ENCODE results near the gene HNRNPA2B1.
"Not testable (repeated sequence)": the region's sequence is repeated elsewhere in the genome, so short reads cannot be mapped to it uniquely, and the experiment has no call there.

Gene HNRNPA2B1

GRCh38 chr7:26195867-26196657 is 4.5 kb downstream of the HNRNPA2B1 start:
- peaks cover 54% of the 10 kb centered on the region for H3K36me3 ChIP-seq (replicated peaks; ENCODE audit: insufficient read depth, low read length)

GRCh38 chr7:26195182-26195581 is 5.4 kb downstream of the HNRNPA2B1 start:
- Histone ChIP-seq H3K36me3 (replicated peaks; ENCODE audit: insufficient read depth, low read length) (peaks cover 62% of the 10 kb centered on the region), H3K9me3 (replicated peaks; ENCODE audit: insufficient read depth, low read length) (no peaks in the 10 kb centered on the region), H2AFZ (ENCODE audit: low read length) (no peak overlapping the region), H3K9ac (ENCODE audit: low read length) (no peak overlapping the region), H3K79me2 (ENCODE audit: low read length) (peaks cover 100% of the 10 kb centered on the region), H3K27me3 (replicated peaks; ENCODE audit: insufficient read depth, low read length) (no peaks in the 10 kb centered on the region), H3K9me2 (replicated peaks; ENCODE audit: insufficient read depth, low read length) (no peaks in the 10 kb centered on the region), H3K4me2 (ENCODE audit: low read depth, low read length) (0 out of 2 replicates have a peak overlapping the region, but pooled peaks have one; percentile 66), H3F3A (ENCODE audit: insufficient read depth, low read length) (peaks cover 92% of the 10 kb centered on the region), H3K27ac (ENCODE audit: low read length) (no peak overlapping the region), H4K20me1 (ENCODE audit: insufficient read depth, low read length) (peaks cover 92% of the 10 kb centered on the region), H3K4me3 (ENCODE audit: low read length) (no peak overlapping the region), H3K4me1 (ENCODE audit: low read length) (peaks cover 56% of the 10 kb centered on the region)
- no peak for TF ChIP-seq EZH2phosphoT487 (IDR thresholded peaks at IDR 0.05; ENCODE audit: low read length)
- TF ChIP-seq EZH2 (optimal IDR thresholded peaks at IDR 0.05; ENCODE audit: low read depth, low read length): no peak
- TF ChIP-seq CTCF (IDR thresholded peaks at IDR 0.05; ENCODE audit: low read length): no peak
- no peak for DNase-seq

More at GRCh38 chr7:26195867-26196657, 4.5 kb downstream of the HNRNPA2B1 start:
- H3K9me3 ChIP-seq (replicated peaks; ENCODE audit: insufficient read depth, low read length): no peaks in the 10 kb centered on the region
- H3K27ac ChIP-seq (ENCODE audit: low read length): no peak overlapping the region
- peaks cover 95% of the 10 kb centered on the region for H3K79me2 ChIP-seq (ENCODE audit: low read length)
- peaks cover 48% of the 10 kb centered on the region for H3K4me1 ChIP-seq (ENCODE audit: low read length)
- no peak overlapping the region for H3K9ac ChIP-seq (ENCODE audit: low read length)
- no peak for DNase-seq
- no peaks in the 10 kb centered on the region for H3K27me3 ChIP-seq (replicated peaks; ENCODE audit: insufficient read depth, low read length)
- H2AFZ ChIP-seq (ENCODE audit: low read length): no peak overlapping the region
- H3K4me3 ChIP-seq (ENCODE audit: low read length): 0 out of 2 replicates have a peak overlapping the region, but pooled peaks have one; percentile 96
- H3F3A ChIP-seq (ENCODE audit: insufficient read depth, low read length): peaks cover 86% of the 10 kb centered on the region
- peaks cover 86% of the 10 kb centered on the region for H4K20me1 ChIP-seq (ENCODE audit: insufficient read depth, low read length)
- H3K4me2 ChIP-seq (ENCODE audit: low read depth, low read length): peak overlapping the region; percentile 66
- no peaks in the 10 kb centered on the region for H3K9me2 ChIP-seq (replicated peaks; ENCODE audit: insufficient read depth, low read length)
- TF ChIP-seq CTCF (IDR thresholded peaks at IDR 0.05; ENCODE audit: low read length) (no peak), EZH2phosphoT487 (IDR thresholded peaks at IDR 0.05; ENCODE audit: low read length) (no peak), EZH2 (optimal IDR thresholded peaks at IDR 0.05; ENCODE audit: low read depth, low read length) (no peak)

- H3K4me2 ChIP-seq (ENCODE audit: low read depth, low read length); H3K27ac ChIP-seq (ENCODE audit: low read length); H3K9me2 ChIP-seq (replicated peaks; ENCODE audit: insufficient read depth, low read length); H3K27me3 ChIP-seq (replicated peaks; ENCODE audit: insufficient read depth, low read length); H3K9ac ChIP-seq (ENCODE audit: low read length); H2AFZ ChIP-seq (ENCODE audit: low read length); DNase-seq; H3K9me3 ChIP-seq (replicated peaks; ENCODE audit: insufficient read depth, low read length); H3K4me3 ChIP-seq (ENCODE audit: low read length): not testable (repeated sequence)
- Histone ChIP-seq H3K79me2 (ENCODE audit: low read length) (peaks cover 98% of the 10 kb centered on the region), H3K4me1 (ENCODE audit: low read length) (peaks cover 57% of the 10 kb centered on the region), H3K36me3 (replicated peaks; ENCODE audit: insufficient read depth, low read length) (peaks cover 65% of the 10 kb centered on the region), H3F3A (ENCODE audit: insufficient read depth, low read length) (peaks cover 95% of the 10 kb centered on the region), H4K20me1 (ENCODE audit: insufficient read depth, low read length) (peaks cover 94% of the 10 kb centered on the region)
Observed at GRCh38 chr7:26194764-26195163, 5.8 kb downstream of the HNRNPA2B1 start.

All from MM.1S (cell line).